Small intestine (tissue), 7 donors: ENCODE results near the gene DYNC1H1. TPM values are rescaled to one million over a fixed set of nuclear protein-coding genes. Genes with fewer than 3 reads are reported as not detected.

Experiments
- DNase-seq, 2 donors: peaks; one replicate each; pipeline versions ENCODE4 v3.0.0 to v3.0.0-alpha.2; 2013
- FAIRE-seq: peaks from 2 replicates; lab custom pipeline; 2012; peaks lifted over from hg19 to GRCh38; lab: Jason Lieb, UNC
- H3K27ac ChIP-seq, 3 donors: one replicate each; pipeline ENCODE4 v1.5.1; 2013; ENCODE audit warnings: low read length in 2 of 3, mild to moderate bottlenecking in 2 of 3, control low read depth in 1 of 3, inconsistent platforms in 1 of 3, low read depth in 1 of 3, moderate library complexity in 1 of 3
- H3K27me3 ChIP-seq, 3 donors: one replicate each; pipeline ENCODE4 v1.6.1; 2013; ENCODE audit warnings: low read length in 3 of 3, inconsistent platforms in 1 of 3; ENCODE audit not compliant: control insufficient read depth in 3 of 3, insufficient read depth in 3 of 3
- H3K36me3 ChIP-seq, 3 donors: one replicate each; pipeline ENCODE4 v1.6.1; 2013; ENCODE audit warnings: low read length in 3 of 3, inconsistent platforms in 1 of 3, low read depth in 1 of 3, mild to moderate bottlenecking in 1 of 3, moderate library complexity in 1 of 3; ENCODE audit not compliant: control insufficient read depth in 3 of 3, insufficient read depth in 2 of 3
- H3K4me1 ChIP-seq, 3 donors: one replicate each; pipeline ENCODE4 v1.6.1; 2013; ENCODE audit warnings: low read length in 2 of 3, inconsistent platforms in 1 of 3, low read depth in 1 of 3, mild to moderate bottlenecking in 1 of 3, moderate library complexity in 1 of 3; ENCODE audit not compliant: control insufficient read depth in 3 of 3, insufficient read depth in 2 of 3
- H3K4me3 ChIP-seq, 3 donors: one replicate each; pipeline ENCODE4 v1.5.1; 2013; ENCODE audit warnings: low read length in 3 of 3, control low read depth in 1 of 3, inconsistent platforms in 1 of 3, low read depth in 1 of 3, mild to moderate bottlenecking in 1 of 3, moderate library complexity in 1 of 3
- H3K9me3 ChIP-seq, 2 donors: one replicate each; pipeline ENCODE4 v1.6.1; 2013; ENCODE audit warnings: low read depth in 1 of 2, low read length in 1 of 2; ENCODE audit not compliant: control insufficient read depth in 2 of 2, insufficient read depth in 1 of 2
- WGBS, 3 donors: extraction: QIAGEN DNeasy Blood & Tissue Kit; methylation state at CpG; one replicate each; pipeline ENCODE4 v1.1.7; 2013; 5-methylcytosine and 5-hydroxymethylcytosine counted together
- polyA plus RNA-seq, 4 donors: library from polyadenylated mRNA; stranded (reverse) in 3 of 4; unstranded in 1 of 4; fragments of 200-250 nt in 3 of 4; fragments of 120-200 nt in 1 of 4; gene quantifications; one replicate each; pipeline versions ENCODE4 v1.2.1 to v1.2.3, GENCODE V29; 2013
- donor health status: healthy with polysubstance abuse.
- donor health status: control.
- donor health status: control.
- donor health status: Bipolar disorder and iron deficiency.
- donor health status: healthy.

DYNC1H1 gene
- polyA plus RNA-seq, 4 donors: 74.3 to 248 (median 116) TPM

DNA sequence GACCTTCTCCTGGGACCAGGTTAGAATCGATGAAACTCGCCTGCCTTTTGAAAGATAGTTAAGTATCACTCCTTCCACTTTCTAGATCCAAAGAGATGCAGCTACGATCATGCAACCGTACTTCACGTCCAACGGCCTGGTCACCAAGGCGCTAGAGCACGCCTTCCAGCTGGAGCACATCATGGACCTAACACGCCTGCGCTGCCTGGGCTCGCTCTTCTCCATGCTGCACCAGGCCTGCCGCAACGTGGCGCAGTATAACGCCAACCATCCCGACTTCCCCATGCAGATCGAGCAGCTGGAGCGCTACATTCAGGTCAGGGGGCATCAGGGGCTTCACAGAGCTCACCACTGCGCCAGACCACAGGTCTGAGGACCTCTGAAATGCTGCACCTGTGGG lies 51.4 kb downstream of the DYNC1H1 start:
- Histone ChIP-seq H3K36me3 (peaks cover 55 to 92% (median 62%) of the 10 kb centered on the region in 3 donors), H3K27ac (no peak overlapping the region), H3K4me3 (no peak overlapping the region), H3K9me3 (no peaks in the 10 kb centered on the region), H3K4me1 (no peaks in the 10 kb centered on the region), H3K27me3 (no peaks in the 10 kb centered on the region)
- WGBS, 3 donors: 97 to 100% (median 97%) methylated on average over 19 of the region's 19 CpGs
- DNase-seq: no peak
- no peak for FAIRE-seq

DNA sequence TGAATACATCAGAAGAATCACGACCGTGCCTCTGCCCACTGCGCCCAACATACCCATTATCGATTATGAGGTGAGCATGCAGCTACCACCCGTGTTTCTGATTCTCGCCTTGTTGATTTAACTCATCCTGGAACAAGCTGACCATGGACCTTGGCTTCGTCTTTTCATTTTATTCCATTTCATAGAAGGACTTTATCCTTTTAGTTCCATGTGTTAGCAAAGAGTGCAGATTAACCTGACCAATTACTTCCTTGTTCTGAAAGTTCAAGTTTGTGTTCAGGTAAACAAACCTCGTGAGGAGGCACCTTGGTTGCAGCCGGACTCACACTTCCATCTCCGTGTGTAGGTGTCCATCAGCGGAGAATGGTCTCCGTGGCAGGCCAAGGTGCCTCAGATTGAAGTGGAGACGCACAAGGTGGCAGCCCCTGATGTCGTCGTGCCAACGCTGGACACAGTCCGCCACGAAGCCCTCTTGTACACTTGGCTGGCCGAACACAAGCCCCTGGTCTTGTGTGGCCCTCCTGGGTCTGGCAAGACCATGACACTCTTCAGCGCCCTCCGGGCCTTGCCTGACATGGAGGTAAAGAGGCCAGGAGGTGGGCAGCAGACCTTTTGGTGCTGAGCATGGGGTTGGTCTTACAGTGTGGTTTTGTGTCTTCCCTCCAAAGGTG lies 52.2 kb downstream of the DYNC1H1 start:
- H3K4me1 ChIP-seq: no peaks in the 10 kb centered on the region
- 82 to 90% (median 86%) methylated on average over 21 of the region's 21 CpGs for WGBS, 3 donors
- no peak for FAIRE-seq
- no peaks in the 10 kb centered on the region for H3K9me3 ChIP-seq
- H3K36me3 ChIP-seq: peaks cover 51 to 94% (median 59%) of the 10 kb centered on the region in 3 donors
- peak in 1 of 2 donors; percentile 60 for DNase-seq
- no peaks in the 10 kb centered on the region for H3K27me3 ChIP-seq
- no peak overlapping the region for H3K27ac ChIP-seq
- H3K4me3 ChIP-seq: no peak overlapping the region

DNA sequence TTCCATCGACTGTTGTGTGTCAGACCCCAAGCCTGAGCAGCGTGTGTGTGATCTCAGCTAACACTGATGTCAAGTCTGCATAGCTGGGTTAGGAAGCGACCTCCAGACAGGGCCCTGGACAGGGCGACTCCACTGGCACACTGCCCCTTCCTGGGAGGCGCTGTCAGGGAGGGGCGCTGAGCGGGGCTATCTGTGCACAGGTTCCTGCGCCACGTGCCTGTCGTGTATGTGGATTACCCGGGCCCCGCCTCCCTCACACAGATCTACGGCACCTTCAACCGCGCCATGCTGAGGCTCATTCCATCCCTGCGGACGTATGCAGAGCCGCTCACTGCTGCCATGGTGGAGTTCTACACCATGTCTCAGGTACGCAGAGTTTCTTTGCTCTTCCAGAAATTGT lies 53.9 kb downstream of the DYNC1H1 start:
- Histone ChIP-seq H3K36me3 (peaks cover 45 to 97% (median 48%) of the 10 kb centered on the region in 3 donors), H3K4me3 (no peak overlapping the region), H3K27ac (no peak overlapping the region), H3K27me3 (no peaks in the 10 kb centered on the region), H3K4me1 (no peaks in the 10 kb centered on the region), H3K9me3 (no peaks in the 10 kb centered on the region)
- no peak for DNase-seq
- 95 to 98% (median 97%) methylated on average over 19 of the region's 19 CpGs for WGBS, 3 donors
- FAIRE-seq: no peak

DNA sequence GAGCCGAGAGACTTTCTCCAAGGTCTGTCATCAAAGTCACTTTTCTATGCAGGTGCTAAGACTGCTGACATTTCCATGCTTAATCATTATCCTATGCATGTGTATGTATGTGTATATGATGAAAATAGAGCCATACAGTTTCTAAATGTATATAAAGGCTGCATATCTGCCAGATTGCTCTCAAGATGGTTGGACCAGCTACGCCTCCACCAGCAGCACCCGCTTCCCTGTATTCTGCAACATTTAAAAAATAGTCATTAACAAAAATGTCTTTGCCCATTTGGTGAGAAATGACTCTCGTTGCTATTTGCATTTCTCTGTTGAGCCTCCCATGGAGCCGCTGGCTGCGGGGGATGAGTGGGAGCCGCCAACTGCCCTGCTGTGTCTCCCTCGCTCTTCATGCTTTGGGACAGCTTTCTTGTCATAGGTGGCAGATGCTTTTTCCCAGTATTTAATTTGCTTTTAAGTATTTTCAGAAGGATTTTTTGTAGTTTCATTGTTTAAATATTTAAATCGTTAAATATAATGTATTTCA lies 54.7 kb downstream of the DYNC1H1 start:
- no peaks in the 10 kb centered on the region for H3K4me1 ChIP-seq
- no peak overlapping the region for H3K27ac ChIP-seq
- FAIRE-seq (no peak), DNase-seq (no peak)
- 91 to 95% (median 94%) methylated on average over 9 of the region's 9 CpGs for WGBS, 3 donors
- no peaks in the 10 kb centered on the region for H3K27me3 ChIP-seq
- no peaks in the 10 kb centered on the region for H3K9me3 ChIP-seq
- H3K4me3 ChIP-seq: no peak overlapping the region
- H3K36me3 ChIP-seq: peaks cover 40 to 97% (median 47%) of the 10 kb centered on the region in 3 donors

DNA sequence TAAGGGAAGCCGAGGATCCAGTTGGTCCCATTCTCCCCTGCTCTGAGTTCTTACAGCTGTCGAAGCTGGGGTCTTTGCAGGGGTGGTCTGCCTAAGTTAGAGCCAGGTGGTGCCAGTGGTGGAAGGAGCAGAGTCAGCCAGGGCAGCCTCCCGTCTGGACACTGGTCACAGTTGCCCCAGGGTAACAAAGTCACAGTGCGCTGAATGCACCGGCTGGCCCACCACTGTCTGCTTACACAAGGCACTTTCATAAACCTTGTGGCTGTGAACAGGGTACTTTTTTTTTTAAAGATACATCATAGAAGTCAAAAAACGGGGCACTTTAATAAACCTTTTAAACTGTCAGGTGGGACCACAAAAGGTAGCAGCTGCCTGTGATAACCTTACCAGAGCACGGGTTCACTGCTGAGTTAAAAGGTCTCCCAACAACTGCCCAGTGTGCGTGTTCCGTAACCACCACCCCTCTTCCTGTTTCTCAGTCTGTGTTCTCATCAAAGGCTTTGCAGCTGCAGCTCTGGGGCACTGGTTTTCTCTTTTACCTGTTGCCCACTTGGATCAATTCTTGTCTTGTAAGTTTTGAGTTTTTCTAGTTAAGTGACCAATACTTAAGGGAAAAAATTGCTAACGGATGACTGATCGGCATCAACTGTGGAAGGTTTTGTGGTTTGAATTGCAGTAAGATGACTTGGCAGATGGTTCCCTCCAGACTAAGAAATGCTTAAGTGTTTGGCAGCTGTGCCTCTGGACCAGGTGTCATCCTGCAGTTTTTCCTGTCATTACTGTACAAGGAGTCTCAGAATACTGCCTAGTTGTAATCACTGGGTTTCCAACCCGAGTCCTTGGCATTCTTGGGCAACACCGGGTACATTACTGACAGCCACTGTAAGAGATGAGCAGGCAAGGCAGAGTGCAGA lies 55.9 kb downstream of the DYNC1H1 start:
- WGBS, 3 donors: 83 to 93% (median 85%) methylated on average over 13 of the region's 13 CpGs
- Histone ChIP-seq H3K27me3 (no peaks in the 10 kb centered on the region), H3K9me3 (no peaks in the 10 kb centered on the region), H3K4me1 (no peaks in the 10 kb centered on the region), H3K36me3 (peaks cover 32 to 96% (median 46%) of the 10 kb centered on the region in 3 donors), H3K4me3 (no peak overlapping the region), H3K27ac (no peak overlapping the region)
- DNase-seq (no peak), FAIRE-seq (no peak)

DNA sequence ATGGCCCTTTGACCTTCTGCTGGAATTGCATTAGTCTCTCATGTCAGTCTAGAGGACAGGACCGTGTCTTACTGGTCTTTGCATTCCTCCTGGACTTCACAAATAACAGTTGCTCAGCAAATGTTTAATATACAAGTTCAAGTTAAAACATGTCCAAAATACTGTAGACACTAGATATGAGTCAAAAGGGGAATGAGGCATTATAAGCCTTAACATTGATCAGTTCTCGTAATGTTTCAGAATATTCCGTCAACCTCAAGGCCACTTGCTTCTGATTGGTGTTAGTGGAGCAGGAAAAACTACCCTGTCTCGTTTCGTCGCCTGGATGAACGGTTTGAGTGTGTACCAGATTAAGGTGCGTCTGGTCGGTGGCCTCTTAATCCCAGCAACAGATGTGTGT lies 62.6 kb downstream of the DYNC1H1 start:
- Histone ChIP-seq H3K36me3 (peaks cover 28 to 80% (median 36%) of the 10 kb centered on the region in 3 donors), H3K27ac (no peak overlapping the region), H3K27me3 (no peaks in the 10 kb centered on the region), H3K9me3 (no peaks in the 10 kb centered on the region), H3K4me1 (peaks cover 0 to 2% (median 0%) of the 10 kb centered on the region in 3 donors), H3K4me3 (no peak overlapping the region)
- DNase-seq (no peak), FAIRE-seq (no peak)
- 93 to 95% (median 93%) methylated on average over 9 of the region's 9 CpGs for WGBS, 3 donors

DNA sequence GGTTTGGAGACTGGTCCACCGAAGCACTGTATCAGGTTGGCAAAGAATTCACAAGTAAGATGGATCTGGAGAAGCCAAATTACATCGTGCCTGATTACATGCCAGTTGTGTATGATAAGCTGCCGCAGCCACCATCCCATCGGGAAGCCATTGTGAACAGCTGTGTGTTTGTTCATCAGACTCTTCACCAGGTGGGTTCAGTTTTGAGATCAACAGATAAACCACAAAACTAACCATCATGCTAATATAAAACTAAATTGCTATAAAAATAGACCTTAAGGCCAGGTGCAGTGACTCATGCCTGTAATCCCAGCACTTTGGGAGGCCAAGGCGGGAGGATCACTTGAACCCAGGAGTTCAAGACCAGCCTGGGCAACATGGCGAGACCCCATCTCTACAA lies 63.6 kb downstream of the DYNC1H1 start:
- Histone ChIP-seq H3K27me3 (no peaks in the 10 kb centered on the region), H3K4me1 (peaks cover 0 to 2% (median 0%) of the 10 kb centered on the region in 3 donors), H3K27ac (no peak overlapping the region), H3K9me3 (no peaks in the 10 kb centered on the region), H3K36me3 (peaks cover 37 to 80% (median 37%) of the 10 kb centered on the region in 3 donors), H3K4me3 (no peak overlapping the region)
- FAIRE-seq (no peak), DNase-seq (no peak)
- 88 to 91% (median 89%) methylated on average over 6 of the region's 6 CpGs for WGBS, 3 donors

DNA sequence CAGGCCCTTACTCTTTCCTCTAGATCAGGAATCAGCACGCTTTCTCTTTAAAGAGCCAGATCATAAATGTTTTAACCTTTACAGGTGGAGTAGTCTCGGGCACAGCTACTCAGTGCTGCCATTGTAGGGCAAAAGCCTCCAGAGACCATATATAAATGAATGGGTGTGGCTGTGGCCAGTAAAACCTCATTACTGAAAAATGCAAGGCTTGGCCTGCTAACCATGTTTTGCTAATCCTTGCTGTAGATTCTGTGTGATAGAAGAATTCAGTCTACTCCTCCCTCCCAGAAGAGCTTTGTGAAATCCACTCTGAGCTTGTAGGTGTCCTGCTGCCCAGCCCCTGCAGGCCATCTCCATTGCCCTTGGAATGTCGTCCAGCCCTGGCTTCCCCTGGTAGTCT lies 64.4 kb downstream of the DYNC1H1 start:
- no peaks in the 10 kb centered on the region for H3K27me3 ChIP-seq
- peak; percentile 17 to 46 for DNase-seq
- FAIRE-seq: no peak
- H3K36me3 ChIP-seq: peaks cover 38 to 80% (median 45%) of the 10 kb centered on the region in 3 donors
- H3K9me3 ChIP-seq: no peaks in the 10 kb centered on the region
- H3K27ac ChIP-seq: peak overlapping the region in 1 of 3 donors; percentile 45
- H3K4me3 ChIP-seq: no peak overlapping the region
- H3K4me1 ChIP-seq: peaks cover 0 to 2% (median 0%) of the 10 kb centered on the region in 3 donors
- 59 to 74% (median 71%) methylated on average over 3 of the region's 3 CpGs for WGBS, 3 donors
